Colonic mucosa (tissue), 4 donors: ENCODE results near the gene NTM. TPM values are rescaled to one million over a fixed set of nuclear protein-coding genes. Genes with fewer than 3 reads are reported as not detected.

Source experiments
- DNase-seq: peaks from one replicate; pipeline ENCODE4 v3.0.0-alpha.2; 2020
- H3K27ac ChIP-seq: fragments of 200-600 bp; one replicate; pipeline ENCODE4 v1.8.0; 2021
- H3K27me3 ChIP-seq: fragments of 200-600 bp; one replicate; pipeline ENCODE4 v1.8.0; 2021
- H3K36me3 ChIP-seq: fragments of 200-600 bp; one replicate; pipeline ENCODE4 v1.8.0; 2021
- H3K4me1 ChIP-seq: fragments of 200-600 bp; one replicate; pipeline ENCODE4 v1.8.0; 2021; ENCODE audit warnings: mild to moderate bottlenecking
- H3K4me3 ChIP-seq: fragments of 200-600 bp; one replicate; pipeline ENCODE4 v1.8.0; 2021
- H3K9ac ChIP-seq, 2 donors: one replicate each; pipeline ENCODE4 v1.7.0; 2013; ENCODE audit warnings: control low read depth in 2 of 2, low read depth in 2 of 2, low read length in 2 of 2
- H3K9me3 ChIP-seq: fragments of 200-600 bp; one replicate; pipeline ENCODE4 v1.8.0; 2021
- intact Hi-C: fragments of 100-400 bp; cut with DNase I; formaldehyde crosslinking; loops from one replicate; pipeline ENCODE4 v1.14.1; 2022
- total RNA-seq, 2 donors: library from RNA; stranded (reverse); fragmentation: NEBNext Ultra II Directional in 1 of 2; extraction: Animal tissue kit (Norgen Biotek cat#: 25700) in 1 of 2; gene quantifications; one replicate each; pipeline ENCODE4 v1.2.1, GENCODE V29; 2021
- TF ChIP-seq, protein P1 (sequence below): fragments of 200-600 bp; IDR thresholded peaks from one replicate; pipeline ENCODE4 v1.8.0; 2022; ENCODE audit warnings: antibody characterized with exemption, mild to moderate bottlenecking
- donor health status: healthy.
- donor health status: DM: no; HTN: no; CAD: no.
- donor health status: DM: no; HTN: no; CAD: no.

Gene NTM
- total RNA-seq, 2 donors from 2014 or later: 1.6 to 2.8 TPM

DNA sequence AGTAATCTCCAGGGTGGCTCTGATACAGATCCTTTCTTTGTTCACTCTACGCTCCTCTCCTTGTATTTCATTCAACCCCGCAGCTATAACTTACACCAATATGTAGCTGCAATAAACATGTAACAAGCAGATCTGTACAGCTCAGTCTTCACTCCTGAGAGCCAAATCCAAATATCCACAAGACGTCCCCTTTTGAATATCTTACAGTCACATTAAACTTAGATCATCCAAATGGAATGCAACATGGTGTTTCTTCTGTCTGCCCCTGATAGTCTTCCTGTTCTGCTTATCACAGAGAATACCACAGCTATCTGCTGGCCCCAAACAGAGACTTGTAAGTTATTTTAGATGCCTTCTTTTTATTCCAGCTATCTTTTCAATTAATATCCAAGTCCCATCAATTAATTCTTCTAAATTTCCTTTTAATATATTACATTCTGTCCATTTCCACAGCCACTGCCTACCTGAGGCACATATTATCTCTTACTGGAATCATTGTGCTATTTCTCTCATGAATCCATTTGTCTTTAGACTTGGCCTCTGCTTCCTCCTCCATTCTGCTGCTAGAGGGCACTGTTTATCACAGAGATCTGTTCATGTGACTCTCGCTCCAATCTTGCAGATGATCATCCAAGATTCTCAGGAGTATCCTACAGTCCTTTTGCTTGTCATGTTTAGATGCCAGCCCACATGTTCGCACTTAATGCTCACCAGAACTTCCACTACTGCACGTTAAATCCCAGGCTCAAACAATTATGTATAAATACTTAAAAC is 908.6 kb downstream of the NTM start:
- no peaks in the 10 kb centered on the region for H3K9me3 ChIP-seq
- no peak for DNase-seq
- intact Hi-C loops: no loop called here
- no peaks in the 10 kb centered on the region for H3K36me3 ChIP-seq
- no peak overlapping the region for H3K9ac ChIP-seq
- TF ChIP-seq, protein P1, sequence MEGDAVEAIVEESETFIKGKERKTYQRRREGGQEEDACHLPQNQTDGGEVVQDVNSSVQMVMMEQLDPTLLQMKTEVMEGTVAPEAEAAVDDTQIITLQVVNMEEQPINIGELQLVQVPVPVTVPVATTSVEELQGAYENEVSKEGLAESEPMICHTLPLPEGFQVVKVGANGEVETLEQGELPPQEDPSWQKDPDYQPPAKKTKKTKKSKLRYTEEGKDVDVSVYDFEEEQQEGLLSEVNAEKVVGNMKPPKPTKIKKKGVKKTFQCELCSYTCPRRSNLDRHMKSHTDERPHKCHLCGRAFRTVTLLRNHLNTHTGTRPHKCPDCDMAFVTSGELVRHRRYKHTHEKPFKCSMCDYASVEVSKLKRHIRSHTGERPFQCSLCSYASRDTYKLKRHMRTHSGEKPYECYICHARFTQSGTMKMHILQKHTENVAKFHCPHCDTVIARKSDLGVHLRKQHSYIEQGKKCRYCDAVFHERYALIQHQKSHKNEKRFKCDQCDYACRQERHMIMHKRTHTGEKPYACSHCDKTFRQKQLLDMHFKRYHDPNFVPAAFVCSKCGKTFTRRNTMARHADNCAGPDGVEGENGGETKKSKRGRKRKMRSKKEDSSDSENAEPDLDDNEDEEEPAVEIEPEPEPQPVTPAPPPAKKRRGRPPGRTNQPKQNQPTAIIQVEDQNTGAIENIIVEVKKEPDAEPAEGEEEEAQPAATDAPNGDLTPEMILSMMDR: no peak
- no peak overlapping the region for H3K4me3 ChIP-seq
- no peak overlapping the region for H3K27ac ChIP-seq
- no peaks in the 10 kb centered on the region for H3K27me3 ChIP-seq
- no peaks in the 10 kb centered on the region for H3K4me1 ChIP-seq

DNA sequence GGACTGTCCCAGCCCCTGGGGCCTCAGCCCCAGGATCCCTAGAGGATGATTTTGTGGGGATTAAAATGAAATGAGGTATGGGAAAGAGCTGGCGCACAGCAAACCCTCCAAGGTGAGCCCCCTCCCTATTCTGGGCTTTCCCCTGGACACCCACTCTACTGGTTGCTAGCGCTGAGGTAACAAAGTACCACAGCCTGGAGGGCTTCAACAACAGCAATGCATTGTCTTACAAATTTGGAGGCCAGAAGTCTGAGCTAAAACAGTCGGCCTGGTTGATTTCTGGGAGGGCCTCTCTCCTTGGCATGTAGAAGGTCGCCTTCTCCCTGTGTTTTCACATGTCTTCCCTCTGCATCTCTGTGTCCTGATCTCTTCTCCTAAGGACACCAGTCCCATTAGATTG is 913.6 kb downstream of the NTM start:
- Histone ChIP-seq H3K9me3 (no peaks in the 10 kb centered on the region), H3K9ac (no peak overlapping the region), H3K27ac (no peak overlapping the region), H3K4me3 (no peak overlapping the region), H3K4me1 (no peaks in the 10 kb centered on the region), H3K27me3 (no peaks in the 10 kb centered on the region), H3K36me3 (no peaks in the 10 kb centered on the region)
- intact Hi-C loops: no loop called here
- DNase-seq: no peak
- TF ChIP-seq, protein P1: no peak

DNA sequence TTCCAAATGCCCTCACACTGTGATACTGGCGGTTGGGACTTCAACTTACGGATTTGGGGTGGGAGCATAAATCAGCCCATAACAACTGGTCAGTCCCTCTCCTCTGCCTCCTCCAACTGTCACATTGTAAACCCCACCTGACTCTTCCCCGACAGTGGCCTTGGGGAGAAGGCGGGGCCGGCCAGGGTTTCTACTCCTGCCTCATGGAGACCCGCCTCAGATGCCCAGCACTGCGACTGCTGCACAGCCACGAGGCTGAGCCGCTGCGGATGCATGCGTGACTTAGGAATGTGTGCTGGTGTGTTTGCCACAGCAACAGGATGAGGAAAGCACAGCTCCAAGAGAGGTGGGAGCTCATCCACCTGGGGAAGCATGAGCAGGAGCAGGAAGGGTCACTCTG is 914.2 kb downstream of the NTM start:
- Histone ChIP-seq H3K4me1 (no peaks in the 10 kb centered on the region), H3K27me3 (no peaks in the 10 kb centered on the region), H3K27ac (no peak overlapping the region), H3K4me3 (no peak overlapping the region), H3K9me3 (no peaks in the 10 kb centered on the region), H3K9ac (no peak overlapping the region), H3K36me3 (no peaks in the 10 kb centered on the region)
- intact Hi-C loops: no loop called here
- TF ChIP-seq, protein P1: no peak
- no peak for DNase-seq

DNA sequence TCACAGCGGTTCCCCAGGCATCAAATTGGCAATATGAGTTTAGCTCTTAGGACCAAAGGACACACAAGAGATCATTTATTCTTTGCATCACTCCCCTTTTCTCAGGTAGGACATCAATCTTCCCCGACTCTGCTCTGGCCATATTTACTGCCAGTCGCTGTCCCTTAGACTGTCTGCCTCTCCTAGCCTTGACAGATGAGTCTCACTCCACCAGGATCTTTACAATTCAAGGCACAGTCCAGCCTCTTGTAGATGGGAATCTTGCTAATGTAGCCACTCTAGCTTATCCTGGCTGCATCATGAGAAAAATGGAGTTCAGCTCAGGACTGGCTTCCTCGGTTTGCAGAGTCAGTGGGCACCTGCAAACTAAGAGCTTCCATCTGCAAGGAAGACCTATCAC is 915.2 kb downstream of the NTM start:
- no peak overlapping the region for H3K27ac ChIP-seq
- intact Hi-C loops: no loop called here
- TF ChIP-seq, protein P1: no peak
- no peak overlapping the region for H3K4me3 ChIP-seq
- H3K9me3 ChIP-seq: no peaks in the 10 kb centered on the region
- no peak for DNase-seq
- H3K4me1 ChIP-seq: no peaks in the 10 kb centered on the region
- H3K9ac ChIP-seq: no peak overlapping the region
- H3K36me3 ChIP-seq: no peaks in the 10 kb centered on the region
- H3K27me3 ChIP-seq: no peaks in the 10 kb centered on the region

DNA sequence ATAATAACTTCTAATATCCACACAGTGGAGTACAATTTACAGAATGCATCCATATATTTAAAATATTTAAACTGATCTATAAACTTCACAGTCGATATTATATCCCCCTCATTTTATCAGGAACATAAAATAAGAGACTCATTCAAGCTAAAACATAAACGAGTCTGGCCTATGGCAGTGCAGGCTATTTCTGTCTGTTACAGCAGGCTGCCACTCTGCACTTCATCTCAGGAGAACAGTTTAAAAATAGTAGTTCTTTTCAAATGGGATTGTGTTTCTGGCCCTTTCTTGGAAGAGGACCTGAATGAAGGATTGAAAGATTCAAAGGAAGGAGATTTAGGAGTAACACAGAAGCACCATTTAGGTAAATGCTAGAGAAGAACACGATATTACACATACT is 915.7 kb downstream of the NTM start:
- Histone ChIP-seq H3K27ac (no peak overlapping the region), H3K9ac (no peak overlapping the region), H3K4me1 (no peaks in the 10 kb centered on the region), H3K4me3 (no peak overlapping the region), H3K36me3 (no peaks in the 10 kb centered on the region), H3K27me3 (no peaks in the 10 kb centered on the region), H3K9me3 (no peaks in the 10 kb centered on the region)
- TF ChIP-seq, protein P1: no peak
- no peak for DNase-seq
- intact Hi-C loops: no loop called here
